ENCODE data around the gene PCNT. TPM values are rescaled to one million over a fixed set of nuclear protein-coding genes. Genes with fewer than 3 reads are reported as not detected.

PCNT gene
- total and polyA plus RNA-seq, 4 experiments from 2014 or later: 2.0 to 52.1 (median 36.1) TPM

- H3K36me3 ChIP-seq (ENCODE audit: insufficient read depth, low read length): no peaks in the 10 kb centered on the region
- DNase-seq: no peak
- H3K4me3 Mint-ChIP-seq: no peak overlapping the region
- no peak overlapping the region for H3K4me3 ChIP-seq (ENCODE audit: low read length in 2 of 2)
- ChIA-PET CTCF (ENCODE audit: partially characterized antibody) (no interaction called here), POLR2A (ENCODE audit: partially characterized antibody) (no interaction called here)
- H3K27me3 Mint-ChIP-seq: no peaks in the 10 kb centered on the region
- H3K36me3 Mint-ChIP-seq: peaks cover 26 to 27% of the 10 kb centered on the region in 2 donors
- H3K27me3 ChIP-seq (ENCODE audit: insufficient read depth, low read length): no peaks in the 10 kb centered on the region
- no peaks in the 10 kb centered on the region for H3K9me3 Mint-ChIP-seq
- no peaks in the 10 kb centered on the region for H3K9me3 ChIP-seq (ENCODE audit: control insufficient read depth in 1 of 2, low read length in 2 of 2)
- peaks cover 37 to 55% (median 39%) of the 10 kb centered on the region in 4 donors for H3K4me1 Mint-ChIP-seq
- H3K4me1 ChIP-seq (ENCODE audit: insufficient read depth, low read length): peaks cover 3% of the 10 kb centered on the region
- no peak overlapping the region for H3K27ac ChIP-seq (ENCODE audit: low read depth, low read length)
- peak overlapping the region in 2 of 7 donors; percentile 42 to 77 for H3K27ac Mint-ChIP-seq
- intact Hi-C loops (cut with micrococcal nuclease): no loop called here
Observed at GRCh38 chr21:46477765-46478164, 153.8 kb downstream of the PCNT start.

- H3K36me3 ChIP-seq (ENCODE audit: insufficient read depth, low read length): no peaks in the 10 kb centered on the region
- Mint-ChIP-seq H3K27me3 (no peaks in the 10 kb centered on the region), H3K27ac (peak overlapping the region in 2 of 7 donors; percentile 50), H3K36me3 (peaks cover 30 to 31% of the 10 kb centered on the region in 2 donors), H3K9me3 (no peaks in the 10 kb centered on the region), H3K4me1 (peaks cover 44 to 62% (median 45%) of the 10 kb centered on the region in 4 donors), H3K4me3 (no peak overlapping the region)
- H3K9me3 ChIP-seq (ENCODE audit: control insufficient read depth in 1 of 2, low read length in 2 of 2): no peaks in the 10 kb centered on the region
- ChIA-PET POLR2A (ENCODE audit: partially characterized antibody) (no interaction called here), CTCF (ENCODE audit: partially characterized antibody) (no interaction called here)
- intact Hi-C loops (cut with micrococcal nuclease): no loop called here
- no peaks in the 10 kb centered on the region for H3K27me3 ChIP-seq (ENCODE audit: insufficient read depth, low read length)
- H3K27ac ChIP-seq (ENCODE audit: low read depth, low read length): no peak overlapping the region
- DNase-seq: no peak
- H3K4me3 ChIP-seq (ENCODE audit: low read length in 2 of 2): no peak overlapping the region
- peaks cover 11% of the 10 kb centered on the region for H3K4me1 ChIP-seq (ENCODE audit: insufficient read depth, low read length)
Observed at GRCh38 chr21:46478910-46479309, 155.0 kb downstream of the PCNT start.

- Histone ChIP-seq H3K4me1 (ENCODE audit: insufficient read depth, low read length) (peaks cover 11% of the 10 kb centered on the region), H3K36me3 (ENCODE audit: insufficient read depth, low read length) (no peaks in the 10 kb centered on the region), H3K27me3 (ENCODE audit: insufficient read depth, low read length) (no peaks in the 10 kb centered on the region), H3K4me3 (ENCODE audit: low read length in 2 of 2) (no peak overlapping the region), H3K27ac (ENCODE audit: low read depth, low read length) (no peak overlapping the region), H3K9me3 (ENCODE audit: control insufficient read depth in 1 of 2, low read length in 2 of 2) (no peaks in the 10 kb centered on the region)
- no peaks in the 10 kb centered on the region for H3K27me3 Mint-ChIP-seq
- H3K4me3 Mint-ChIP-seq: no peak overlapping the region
- intact Hi-C loops (cut with micrococcal nuclease): no loop called here
- no peak for DNase-seq
- H3K36me3 Mint-ChIP-seq: peaks cover 39% of the 10 kb centered on the region in 2 donors
- peak overlapping the region in 1 of 7 donors; percentile 36 for H3K27ac Mint-ChIP-seq
- peaks cover 35 to 58% (median 39%) of the 10 kb centered on the region in 4 donors for H3K4me1 Mint-ChIP-seq
- no peaks in the 10 kb centered on the region for H3K9me3 Mint-ChIP-seq
- ChIA-PET POLR2A (ENCODE audit: partially characterized antibody) (no interaction called here), CTCF (ENCODE audit: partially characterized antibody) (no interaction called here)
Observed at GRCh38 chr21:46480466-46480865, 156.5 kb downstream of the PCNT start.

- POLR2A ChIA-PET (ENCODE audit: partially characterized antibody): no interaction called here
- peak overlapping the region in 1 of 7 donors; percentile 74 for H3K27ac Mint-ChIP-seq
- Histone ChIP-seq H3K27ac (ENCODE audit: low read depth, low read length) (no peak overlapping the region), H3K27me3 (ENCODE audit: insufficient read depth, low read length) (no peaks in the 10 kb centered on the region), H3K36me3 (ENCODE audit: insufficient read depth, low read length) (peaks cover 8% of the 10 kb centered on the region), H3K9me3 (ENCODE audit: control insufficient read depth in 1 of 2, low read length in 2 of 2) (no peaks in the 10 kb centered on the region), H3K4me3 (ENCODE audit: low read length in 2 of 2) (no peak overlapping the region), H3K4me1 (ENCODE audit: insufficient read depth, low read length) (peaks cover 11% of the 10 kb centered on the region)
- no peaks in the 10 kb centered on the region for H3K9me3 Mint-ChIP-seq
- H3K4me3 Mint-ChIP-seq: no peak overlapping the region
- DNase-seq: no peak
- peaks cover 35 to 53% (median 35%) of the 10 kb centered on the region in 4 donors for H3K4me1 Mint-ChIP-seq
- CTCF ChIA-PET (ENCODE audit: partially characterized antibody): no interaction called here
- intact Hi-C loops (cut with micrococcal nuclease): no loop called here
- H3K27me3 Mint-ChIP-seq: no peaks in the 10 kb centered on the region
- H3K36me3 Mint-ChIP-seq: peaks cover 36 to 42% of the 10 kb centered on the region in 2 donors
Observed at GRCh38 chr21:46482225-46482845, 158.4 kb downstream of the PCNT start.

- intact Hi-C loops (cut with micrococcal nuclease): no loop called here
- no peak overlapping the region for H3K4me3 ChIP-seq (ENCODE audit: low read length in 2 of 2)
- no peaks in the 10 kb centered on the region for H3K27me3 ChIP-seq (ENCODE audit: insufficient read depth, low read length)
- H3K27ac Mint-ChIP-seq: peak overlapping the region in 6 of 7 donors; percentile 47 to 85 (median 74)
- CTCF ChIA-PET (ENCODE audit: partially characterized antibody): no interaction called here
- H3K4me3 Mint-ChIP-seq: no peak overlapping the region
- peaks cover 32 to 52% (median 36%) of the 10 kb centered on the region in 4 donors for H3K4me1 Mint-ChIP-seq
- no peak for DNase-seq
- no peaks in the 10 kb centered on the region for H3K9me3 Mint-ChIP-seq
- peaks cover 8% of the 10 kb centered on the region for H3K36me3 ChIP-seq (ENCODE audit: insufficient read depth, low read length)
- H3K36me3 Mint-ChIP-seq: peaks cover 32 to 43% of the 10 kb centered on the region in 2 donors
- no peak overlapping the region for H3K27ac ChIP-seq (ENCODE audit: low read depth, low read length)
- no peaks in the 10 kb centered on the region for H3K9me3 ChIP-seq (ENCODE audit: control insufficient read depth in 1 of 2, low read length in 2 of 2)
- no peaks in the 10 kb centered on the region for H3K27me3 Mint-ChIP-seq
- H3K4me1 ChIP-seq (ENCODE audit: insufficient read depth, low read length): peaks cover 11% of the 10 kb centered on the region
- POLR2A ChIA-PET (ENCODE audit: partially characterized antibody): interaction anchor here (1.0 to 1.4 kb wide), 2 partner anchors 11 to 20 kb away, joined by 3 read pairs; no protein-coding TSS in a partner anchor
Observed at GRCh38 chr21:46482846-46483231, 158.9 kb downstream of the PCNT start.

- Mint-ChIP-seq H3K27ac (peak overlapping the region in 6 of 7 donors; percentile 24 to 85 (median 66)), H3K4me1 (peaks cover 31 to 57% (median 40%) of the 10 kb centered on the region in 4 donors), H3K27me3 (no peaks in the 10 kb centered on the region), H3K36me3 (peaks cover 31 to 44% of the 10 kb centered on the region in 2 donors), H3K9me3 (no peaks in the 10 kb centered on the region), H3K4me3 (peak overlapping the region in 2 of 8 donors; percentile 20 to 23)
- CTCF ChIA-PET (ENCODE audit: partially characterized antibody): no interaction called here
- intact Hi-C loops (cut with micrococcal nuclease): no loop called here
- Histone ChIP-seq H3K4me1 (ENCODE audit: insufficient read depth, low read length) (peaks cover 11% of the 10 kb centered on the region), H3K9me3 (ENCODE audit: control insufficient read depth in 1 of 2, low read length in 2 of 2) (no peaks in the 10 kb centered on the region), H3K27me3 (ENCODE audit: insufficient read depth, low read length) (no peaks in the 10 kb centered on the region), H3K27ac (ENCODE audit: low read depth, low read length) (no peak overlapping the region), H3K36me3 (ENCODE audit: insufficient read depth, low read length) (peaks cover 8% of the 10 kb centered on the region), H3K4me3 (ENCODE audit: low read length in 2 of 2) (no peak overlapping the region)
- no peak for DNase-seq
- POLR2A ChIA-PET (ENCODE audit: partially characterized antibody): interaction anchor here (1.0 to 1.4 kb wide), 2 partner anchors 10 to 19 kb away, joined by 3 read pairs; no protein-coding TSS in a partner anchor
Observed at GRCh38 chr21:46483300-46484295, 159.6 kb downstream of the PCNT start.

- peaks cover 21 to 41% (median 26%) of the 10 kb centered on the region in 4 donors for H3K4me1 Mint-ChIP-seq
- POLR2A ChIA-PET (ENCODE audit: partially characterized antibody): no interaction called here
- Histone ChIP-seq H3K4me1 (ENCODE audit: insufficient read depth, low read length) (peaks cover 11% of the 10 kb centered on the region), H3K27me3 (ENCODE audit: insufficient read depth, low read length) (no peaks in the 10 kb centered on the region), H3K36me3 (ENCODE audit: insufficient read depth, low read length) (peaks cover 14% of the 10 kb centered on the region), H3K4me3 (ENCODE audit: low read length in 2 of 2) (no peak overlapping the region), H3K9me3 (ENCODE audit: control insufficient read depth in 1 of 2, low read length in 2 of 2) (no peaks in the 10 kb centered on the region), H3K27ac (ENCODE audit: low read depth, low read length) (no peak overlapping the region)
- intact Hi-C loops (cut with micrococcal nuclease): no loop called here
- peak overlapping the region in 1 of 7 donors; percentile 53 for H3K27ac Mint-ChIP-seq
- peaks cover 37 to 56% of the 10 kb centered on the region in 2 donors for H3K36me3 Mint-ChIP-seq
- H3K9me3 Mint-ChIP-seq: no peaks in the 10 kb centered on the region
- no peaks in the 10 kb centered on the region for H3K27me3 Mint-ChIP-seq
- H3K4me3 Mint-ChIP-seq: no peak overlapping the region
- no peak for DNase-seq
- CTCF ChIA-PET (ENCODE audit: partially characterized antibody): no interaction called here
Observed at GRCh38 chr21:46486481-46487126, 162.6 kb downstream of the PCNT start.
